Mucosa of gallbladder (tissue), 1 donor: ENCODE data around the gene ADAM15. TPM values are rescaled to one million over a fixed set of nuclear protein-coding genes. Genes with fewer than 3 reads are reported as not detected.

Source experiments
- DNase-seq: peaks from one replicate; pipeline ENCODE4 v3.0.0-alpha.2; 2020; ENCODE audit warnings: low spot score
- total RNA-seq: library from RNA; stranded (reverse); gene quantifications from one replicate; pipeline ENCODE4 v1.2.1, GENCODE V29; 2021
- donor health status: DM: no; HTN: no; CAD: no.

Gene ADAM15
- total RNA-seq, 1 donor from 2014 or later: 146 TPM

- DNase-seq: no peak
Measured at GRCh38 chr1:155073377-155074242, 22.5 kb downstream of the ADAM15 start.

GRCh38 chr1:155075535-155075934, 24.4 kb downstream of the ADAM15 start:
- no peak for DNase-seq

GRCh38 chr1:155076371-155076770, 25.3 kb downstream of the ADAM15 start:
- no peak for DNase-seq

GRCh38 chr1:155077346-155077745, 26.2 kb downstream of the ADAM15 start:
- DNase-seq: no peak

GRCh38 chr1:155077758-155078445, 26.8 kb downstream of the ADAM15 start:
- no peak for DNase-seq

- DNase-seq: peak; percentile 61
Measured at GRCh38 chr1:155078469-155079209, 27.5 kb downstream of the ADAM15 start, which contains the start of gene EFNA3. EFNA3 (plus strand) TSS chr1:155078837; CDS start chr1:155078942, 105 bp downstream.

- DNase-seq: no peak
Measured at GRCh38 chr1:155079210-155079486, 28.0 kb downstream of the ADAM15 start.

GRCh38 chr1:155079487-155080311, 28.6 kb downstream of the ADAM15 start:
- no peak for DNase-seq

- no peak for DNase-seq
Measured at GRCh38 chr1:155080312-155081228, 29.5 kb downstream of the ADAM15 start.

GRCh38 chr1:155081472-155082300, 30.6 kb downstream of the ADAM15 start:
- no peak for DNase-seq

GRCh38 chr1:155082301-155083051, 31.4 kb downstream of the ADAM15 start:
- no peak for DNase-seq

GRCh38 chr1:155083052-155083541, 32.0 kb downstream of the ADAM15 start:
- DNase-seq: no peak

GRCh38 chr1:155083865-155084721, 33.0 kb downstream of the ADAM15 start:
- DNase-seq: no peak

GRCh38 chr1:155084722-155085503, 33.8 kb downstream of the ADAM15 start:
- DNase-seq: peak; percentile 94

GRCh38 chr1:155085504-155086127, 34.5 kb downstream of the ADAM15 start:
- peak; percentile 65 for DNase-seq

- peak; percentile 65 for DNase-seq
Measured at GRCh38 chr1:155086128-155086741, 35.1 kb downstream of the ADAM15 start.
